CD4-positive, alpha-beta T cell treated with Interleukin-12 subunit alpha and Interleukin-12 subunit beta, for 1 hour (primary cell): ENCODE data around the gene CPAMD8.
"Not testable (repeated sequence)": the region's sequence is repeated elsewhere in the genome, so short reads cannot be mapped to it uniquely, and the experiment has no call there.

Experiments used
- DNase-seq: peaks from one replicate; pipeline ENCODE4 v3.0.0-alpha.2; 2020

CPAMD8 gene

GRCh38 chr19:16945364-16945714 is 81.3 kb downstream of the CPAMD8 start:
- DNase-seq: no peak

GRCh38 chr19:16944626-16945363 is 81.8 kb downstream of the CPAMD8 start:
- no peak for DNase-seq

- DNase-seq: no peak
Observed at GRCh38 chr19:16943942-16944625, 82.5 kb downstream of the CPAMD8 start.

- DNase-seq: not testable (repeated sequence)
Observed at GRCh38 chr19:16943090-16943489, 83.5 kb downstream of the CPAMD8 start.

GRCh38 chr19:16942583-16942982 is 84.0 kb downstream of the CPAMD8 start:
- DNase-seq: no peak

GRCh38 chr19:16940626-16941025 is 86.0 kb downstream of the CPAMD8 start:
- no peak for DNase-seq

GRCh38 chr19:16940063-16940462 is 86.5 kb downstream of the CPAMD8 start:
- not testable (repeated sequence) for DNase-seq

- no peak for DNase-seq
Observed at GRCh38 chr19:16938211-16938610, 88.4 kb downstream of the CPAMD8 start.

- not testable (repeated sequence) for DNase-seq
Observed at GRCh38 chr19:16937796-16938195, 88.8 kb downstream of the CPAMD8 start.

GRCh38 chr19:16936901-16937300 is 89.7 kb downstream of the CPAMD8 start:
- no peak for DNase-seq

- no peak for DNase-seq
Observed at GRCh38 chr19:16934489-16934888, 92.1 kb downstream of the CPAMD8 start.

GRCh38 chr19:16931306-16931705 is 95.3 kb downstream of the CPAMD8 start:
- DNase-seq: no peak

GRCh38 chr19:16930753-16931152 is 95.9 kb downstream of the CPAMD8 start:
- DNase-seq: no peak

GRCh38 chr19:16928916-16929315 is 97.7 kb downstream of the CPAMD8 start:
- no peak for DNase-seq

GRCh38 chr19:16928351-16928750 is 98.3 kb downstream of the CPAMD8 start:
- no peak for DNase-seq

- no peak for DNase-seq
Observed at GRCh38 chr19:16927883-16928282, 98.7 kb downstream of the CPAMD8 start.

- no peak for DNase-seq
Observed at GRCh38 chr19:16922949-16923348, 103.7 kb downstream of the CPAMD8 start.

GRCh38 chr19:16922592-16922934 is 104.0 kb downstream of the CPAMD8 start:
- DNase-seq: no peak

- no peak for DNase-seq
Observed at GRCh38 chr19:16921766-16922591, 104.6 kb downstream of the CPAMD8 start.

GRCh38 chr19:16920816-16921529 is 105.6 kb downstream of the CPAMD8 start:
- DNase-seq: no peak

- DNase-seq: no peak
Observed at GRCh38 chr19:16919496-16919895, 107.1 kb downstream of the CPAMD8 start.

GRCh38 chr19:16917401-16917800 is 109.2 kb downstream of the CPAMD8 start:
- DNase-seq: no peak

GRCh38 chr19:16915734-16916133 is 110.9 kb downstream of the CPAMD8 start:
- DNase-seq: no peak
